OCI-LY1 (cell line): ENCODE measurements around the gene INPP5A.

Experiments used
- H2AFZ ChIP-seq: fragments of 200-600 bp; sonication (generic), shearing (Covaris generic); 2 replicates; pipeline ENCODE4 v1.6.0; 2014; ENCODE audit warnings: antibody characterized with exemption, mild to moderate bottlenecking, low read length
- H3F3A ChIP-seq: fragments of 200-600 bp; sonication (generic), shearing (Covaris generic); 2 replicates; pipeline ENCODE4 v1.6.0; 2014; ENCODE audit warnings: mild to moderate bottlenecking, antibody characterized with exemption, low read length, moderate library complexity; ENCODE audit not compliant: insufficient read depth
- H3K27ac ChIP-seq: fragments of 200-600 bp; sonication (generic); 2 replicates; pipeline ENCODE4 v1.5.1; 2014; ENCODE audit warnings: low read length, mixed run types, mild to moderate bottlenecking, low read depth; ENCODE audit not compliant: poor library complexity, severe bottlenecking
- H3K27me3 ChIP-seq: fragments of 200-600 bp; sonication (generic); 2 replicates; pipeline ENCODE4 v1.6.0; 2014; ENCODE audit warnings: antibody characterized with exemption, mild to moderate bottlenecking, low read length, moderate library complexity; ENCODE audit not compliant: insufficient read depth
- H3K36me3 ChIP-seq: fragments of 200-600 bp; sonication (generic); 2 replicates; pipeline ENCODE4 v1.6.1; 2014; ENCODE audit warnings: mild to moderate bottlenecking, antibody characterized with exemption, low read length, moderate library complexity, mixed read lengths; ENCODE audit not compliant: insufficient read depth
- H3K4me1 ChIP-seq: fragments of 200-600 bp; sonication (generic); 2 replicates; pipeline ENCODE4 v1.5.1; 2014; ENCODE audit warnings: mild to moderate bottlenecking, low read length, moderate library complexity; ENCODE audit not compliant: insufficient read depth, severe bottlenecking
- H3K4me2 ChIP-seq: fragments of 200-600 bp; sonication (generic), shearing (Covaris generic); 2 replicates; pipeline ENCODE4 v1.6.1; 2014; ENCODE audit warnings: low read length
- H3K4me3 ChIP-seq: fragments of 200-600 bp; sonication (generic); 2 replicates; pipeline ENCODE4 v1.5.1; 2014; ENCODE audit warnings: low read length, low read depth, mild to moderate bottlenecking, mixed read lengths; ENCODE audit not compliant: poor library complexity, severe bottlenecking
- H3K79me2 ChIP-seq: fragments of 200-600 bp; shearing (Covaris generic); 2 replicates; pipeline ENCODE4 v1.6.1; 2016; ENCODE audit warnings: mixed run types, low read length, mixed read lengths; ENCODE audit not compliant: insufficient read depth
- H3K9ac ChIP-seq: fragments of 200-600 bp; sonication (generic), shearing (Covaris generic); 2 replicates; pipeline ENCODE4 v1.6.1; 2014; ENCODE audit warnings: mild to moderate bottlenecking, low read length, mixed read lengths
- H3K9me2 ChIP-seq: fragments of 200-600 bp; sonication (generic), shearing (Covaris generic); 2 replicates; pipeline ENCODE4 v1.6.1; 2014; ENCODE audit warnings: low read depth, mild to moderate bottlenecking, low read length, mixed read lengths
- H3K9me3 ChIP-seq: fragments of 200-600 bp; shearing (Covaris generic); 2 replicates; pipeline ENCODE4 v1.6.1; 2014; ENCODE audit warnings: low read length, mixed read lengths
- H4K20me1 ChIP-seq: fragments of 200-600 bp; sonication (generic), shearing (Covaris generic); 2 replicates; pipeline ENCODE4 v1.6.0; 2016; ENCODE audit warnings: mild to moderate bottlenecking, low read length; ENCODE audit not compliant: insufficient read depth
- CTCF ChIP-seq: fragments of 200-600 bp; sonication (generic), shearing (Covaris generic); IDR thresholded peaks from 2 replicates; pipeline ENCODE4 v1.5.1; 2017; ENCODE audit warnings: mild to moderate bottlenecking, antibody characterized with exemption, low read length, moderate library complexity, mixed read lengths
- EZH2 ChIP-seq: fragments of 200-600 bp; sonication (generic), shearing (Covaris generic); IDR thresholded peaks from 2 replicates; pipeline ENCODE4 v1.8.0; 2017; ENCODE audit warnings: borderline replicate concordance, mixed run types, mild to moderate bottlenecking, antibody characterized with exemption, low read length, moderate library complexity, mixed read lengths

INPP5A gene

GRCh38 chr10:132700156-132701098, 162.8 kb downstream of the INPP5A start:
- Histone ChIP-seq H3K27me3 (no peaks in the 10 kb centered on the region), H4K20me1 (no peaks in the 10 kb centered on the region), H3K4me2 (no peak overlapping the region), H3K4me1 (no peaks in the 10 kb centered on the region), H3K9me2 (no peaks in the 10 kb centered on the region), H3K9me3 (no peaks in the 10 kb centered on the region), H3K9ac (no peak overlapping the region), H2AFZ (no peak overlapping the region), H3F3A (no peaks in the 10 kb centered on the region), H3K4me3 (no peak overlapping the region), H3K79me2 (no peaks in the 10 kb centered on the region), H3K27ac (no peak overlapping the region), H3K36me3 (no peaks in the 10 kb centered on the region)
- TF ChIP-seq CTCF (no peak), EZH2 (no peak)

DNA sequence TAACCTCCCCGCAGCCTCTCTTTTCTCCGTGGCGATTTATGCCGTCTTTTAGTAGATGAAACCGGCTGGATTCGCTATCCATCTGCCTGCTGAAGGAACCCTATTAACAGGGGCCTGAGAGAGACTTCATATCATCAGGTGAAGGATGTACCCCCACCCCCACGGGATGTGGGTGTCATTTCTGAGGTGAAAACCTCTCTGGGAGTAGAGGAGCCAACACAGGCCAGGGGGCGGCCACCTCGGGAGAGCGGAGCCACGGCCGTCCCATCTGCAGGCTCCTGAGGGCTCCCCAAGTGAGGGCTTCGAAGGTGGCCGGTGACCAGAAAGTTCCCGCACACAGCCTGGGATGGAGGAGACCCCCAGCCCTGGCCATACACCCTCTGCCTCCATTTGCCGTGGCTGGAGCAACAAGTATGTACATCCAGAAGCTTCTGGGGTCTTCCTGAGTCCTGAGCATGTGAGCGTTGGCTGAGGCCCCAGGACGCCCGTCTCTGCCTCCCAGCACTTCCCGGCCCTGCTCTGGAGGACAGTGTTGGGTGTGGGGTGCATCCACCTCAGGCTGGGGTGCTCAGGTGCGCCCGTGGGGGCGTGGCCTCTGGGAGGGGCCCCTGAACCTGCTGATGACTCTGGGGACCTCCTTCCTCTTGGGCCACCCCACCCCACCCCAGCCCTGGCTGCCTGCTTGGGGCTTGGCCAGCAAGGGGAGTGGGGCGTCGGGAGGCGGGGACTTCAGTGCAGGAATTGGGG, 163.7 kb downstream of the INPP5A start:
- H3K9ac ChIP-seq = no peak overlapping the region
- H3K27ac ChIP-seq = no peak overlapping the region
- no peaks in the 10 kb centered on the region for H3K4me1 ChIP-seq

GRCh38 chr10:132701846-132702190, 164.2 kb downstream of the INPP5A start:
- TF ChIP-seq CTCF (no peak), EZH2 (no peak)
- H4K20me1 ChIP-seq = no peaks in the 10 kb centered on the region
- H3K9me3 ChIP-seq = 0 out of 2 replicates have a peak, but pooled peaks cover 4% of the 10 kb centered on the region
- no peaks in the 10 kb centered on the region for H3F3A ChIP-seq
- no peaks in the 10 kb centered on the region for H3K27me3 ChIP-seq
- no peaks in the 10 kb centered on the region for H3K36me3 ChIP-seq
- no peak overlapping the region for H3K4me3 ChIP-seq
- no peaks in the 10 kb centered on the region for H3K9me2 ChIP-seq
- H3K27ac ChIP-seq = no peak overlapping the region
- H3K9ac ChIP-seq = no peak overlapping the region
- H2AFZ ChIP-seq = no peak overlapping the region
- H3K4me1 ChIP-seq = no peaks in the 10 kb centered on the region
- no peaks in the 10 kb centered on the region for H3K79me2 ChIP-seq
- H3K4me2 ChIP-seq = no peak overlapping the region

More for the DNA sequence above, 163.7 kb downstream of the INPP5A start:
- H3K79me2 ChIP-seq = no peaks in the 10 kb centered on the region
- no peaks in the 10 kb centered on the region for H3K9me2 ChIP-seq
- no peaks in the 10 kb centered on the region for H4K20me1 ChIP-seq
- H3K36me3 ChIP-seq = no peaks in the 10 kb centered on the region
- 0 out of 2 replicates have a peak, but pooled peaks cover 4% of the 10 kb centered on the region for H3K9me3 ChIP-seq
- TF ChIP-seq CTCF (no peak), EZH2 (no peak)
- H3K4me2 ChIP-seq = no peak overlapping the region
- H3K4me3 ChIP-seq = no peak overlapping the region
- H2AFZ ChIP-seq = no peak overlapping the region
- no peaks in the 10 kb centered on the region for H3K27me3 ChIP-seq
- no peaks in the 10 kb centered on the region for H3F3A ChIP-seq
